HuH-7.5 (cell line): ENCODE data around the gene BDKRB1.

Experiments
- DNase-seq: peaks from one replicate; pipeline ENCODE4 v3.0.0; 2011; ENCODE audit warnings: low spot score

The BDKRB1 gene

DNA sequence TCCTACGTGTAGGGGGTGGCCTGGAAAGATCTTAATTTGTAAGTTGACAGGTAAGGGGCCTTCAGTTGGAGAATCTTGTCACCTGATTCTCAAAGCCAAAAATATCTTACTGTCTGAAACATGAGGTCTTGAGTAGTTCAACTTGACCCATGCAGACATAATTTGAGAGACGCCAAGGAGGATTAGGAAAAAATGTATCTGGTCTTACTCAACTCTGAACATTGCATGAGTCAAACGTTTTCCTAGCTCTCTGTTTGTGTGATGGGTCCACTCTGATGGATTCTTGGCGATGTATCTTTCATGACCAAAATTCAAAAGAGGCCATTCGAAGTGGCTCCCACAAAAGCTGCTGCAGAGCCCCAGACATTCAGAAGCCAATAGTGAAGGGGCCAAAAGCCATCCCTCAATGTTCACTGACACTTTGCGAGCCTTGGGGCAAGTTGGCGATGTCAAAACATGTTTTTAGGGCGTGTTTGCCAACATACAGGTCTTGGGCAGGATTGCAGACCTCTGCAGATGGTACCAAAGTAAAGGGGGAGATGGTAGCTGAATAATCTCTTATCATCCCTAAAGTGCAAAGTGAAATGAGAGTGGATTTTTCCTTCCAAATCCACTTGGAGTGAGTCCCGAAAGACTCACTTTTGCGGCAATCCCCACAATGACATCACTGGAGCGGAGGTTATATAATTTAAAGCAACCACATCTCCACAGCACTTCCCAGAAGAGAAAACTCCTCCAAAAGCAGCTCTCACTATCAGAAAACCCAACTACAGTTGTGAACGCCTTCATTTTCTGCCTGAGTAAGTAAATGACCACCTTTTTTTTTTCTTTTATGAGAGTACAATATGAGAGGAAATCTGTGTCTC is at the start of gene BDKRB1:
BDKRB1 (plus strand) TSS at position 710 of the 866 bp plus-strand sequence. CDS start 7,473 bp downstream, outside the sequence.
- DNase-seq = no peak

GRCh38 chr14:96206461-96206860 is 49.5 kb upstream of the BDKRB1 start:
- no peak for DNase-seq

DNA sequence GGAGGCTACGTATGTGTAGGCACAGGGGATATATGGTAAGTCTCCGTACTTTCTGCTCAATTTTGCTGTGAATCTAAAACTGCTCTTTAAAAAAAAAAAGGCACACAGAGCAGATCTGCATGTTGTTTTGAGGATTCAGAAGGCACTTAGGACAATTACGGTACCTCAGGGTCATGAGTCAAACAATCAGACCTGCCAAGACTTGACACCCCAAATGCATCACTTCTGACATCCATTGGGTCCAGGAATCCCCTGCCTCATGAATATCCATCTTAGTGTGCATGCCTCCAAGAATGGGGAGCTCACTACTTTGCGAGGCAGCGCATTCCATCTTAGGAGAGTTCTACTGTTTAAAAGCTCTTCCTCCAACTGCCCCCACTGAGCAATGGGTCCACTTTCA is 48.3 kb upstream of the BDKRB1 start:
- DNase-seq = no peak

- no peak for DNase-seq
Observed at GRCh38 chr14:96208739-96209138, 47.3 kb upstream of the BDKRB1 start.

DNA sequence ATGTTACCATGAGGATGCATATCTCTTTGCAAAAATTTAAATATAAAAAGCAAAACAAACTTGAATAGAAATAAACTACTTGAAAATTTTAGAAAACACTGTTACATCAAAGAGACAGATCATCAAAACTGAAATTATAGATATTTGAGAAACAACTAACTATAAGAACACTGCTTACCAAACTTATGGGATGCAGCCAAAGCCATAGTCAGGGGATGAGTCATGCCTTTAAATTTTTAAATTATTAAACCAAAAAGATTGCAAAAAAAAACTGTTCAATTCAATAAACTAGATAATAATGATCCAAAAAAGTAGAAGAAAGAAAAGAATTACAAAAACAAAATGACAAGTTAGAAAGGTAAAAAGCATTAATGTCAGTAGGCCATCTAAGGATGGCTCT is 43.9 kb upstream of the BDKRB1 start:
- DNase-seq = no peak

GRCh38 chr14:96212896-96213295 is 43.1 kb upstream of the BDKRB1 start:
- DNase-seq = no peak

DNA sequence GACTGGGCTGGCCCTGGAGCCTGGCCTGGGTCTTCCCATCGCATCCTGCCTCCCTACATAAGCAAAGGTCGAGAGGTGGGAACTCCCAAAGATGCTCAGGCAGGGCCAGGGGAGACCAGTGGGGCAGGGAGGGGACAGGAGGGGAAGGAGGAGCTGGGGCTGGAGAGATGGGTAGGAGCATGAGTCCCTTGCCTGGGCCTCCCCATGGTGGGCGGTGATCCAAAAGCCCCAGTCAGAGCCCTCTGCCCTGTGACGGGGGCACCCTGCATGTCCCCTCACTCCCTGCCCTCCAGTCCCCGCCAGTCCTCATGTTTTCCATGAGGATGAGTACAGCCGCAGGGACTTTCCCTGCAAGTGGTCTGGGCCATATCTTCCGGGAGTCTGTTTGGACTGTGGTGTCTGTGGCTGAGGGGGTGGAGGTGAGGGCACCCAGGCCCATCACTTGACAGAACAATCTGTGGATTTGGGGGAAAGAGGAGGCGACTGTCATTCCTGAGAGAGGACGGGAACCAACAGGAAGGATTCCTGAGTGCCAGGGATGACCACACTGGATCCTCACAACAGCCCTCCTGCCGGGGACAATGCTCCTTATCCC is 42.0 kb upstream of the BDKRB1 start:
- no peak for DNase-seq

- no peak for DNase-seq
Observed at GRCh38 chr14:96214793-96215192, 41.2 kb upstream of the BDKRB1 start.

GRCh38 chr14:96215452-96216244 is 40.4 kb upstream of the BDKRB1 start:
- no peak for DNase-seq

DNA sequence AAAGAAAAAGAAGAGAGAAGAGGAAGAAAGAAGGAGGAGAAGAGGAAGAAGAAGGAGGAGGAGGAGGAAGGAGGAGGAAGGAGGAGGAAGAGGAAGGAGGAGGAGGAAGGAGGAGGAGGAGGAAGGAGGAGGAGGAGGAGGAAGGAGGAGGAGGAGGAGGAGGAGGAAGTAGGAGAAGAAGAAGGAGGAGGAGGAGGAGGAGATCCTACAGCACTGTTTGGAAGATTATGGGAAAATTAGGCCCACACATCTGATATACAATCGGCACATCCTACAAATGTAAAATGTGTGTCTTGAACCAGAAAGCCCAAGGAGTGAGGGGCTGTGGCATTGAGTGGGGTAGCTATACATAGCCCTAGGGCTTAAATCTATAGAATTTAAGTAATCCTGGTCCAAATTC is 39.4 kb upstream of the BDKRB1 start:
- no peak for DNase-seq

DNA sequence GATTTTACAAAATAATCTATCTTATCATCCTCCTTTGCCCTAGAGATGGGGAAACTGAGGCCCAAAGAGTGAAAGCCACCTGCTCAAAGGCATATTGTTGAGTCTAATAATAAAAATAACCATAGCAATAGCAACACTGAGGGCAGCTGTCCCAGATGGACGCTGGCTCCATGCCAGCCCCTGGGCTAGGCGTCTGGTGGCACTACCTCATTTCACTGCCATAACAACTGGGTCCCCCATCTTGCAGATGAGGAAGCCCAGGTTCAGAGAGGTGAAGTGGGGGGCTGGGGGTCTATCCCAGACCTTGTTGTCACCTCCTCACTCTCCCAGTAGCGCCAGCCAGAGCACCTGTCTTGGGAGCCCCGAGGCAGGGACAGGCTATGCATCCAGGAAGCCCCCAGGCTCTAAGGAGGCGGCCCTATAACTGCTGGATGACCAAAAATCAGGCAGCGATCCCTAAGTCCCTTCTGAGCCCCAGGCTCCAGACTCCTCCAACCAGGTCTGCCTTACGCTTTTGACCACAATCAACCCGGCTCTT is 38.6 kb upstream of the BDKRB1 start:
- no peak for DNase-seq

DNA sequence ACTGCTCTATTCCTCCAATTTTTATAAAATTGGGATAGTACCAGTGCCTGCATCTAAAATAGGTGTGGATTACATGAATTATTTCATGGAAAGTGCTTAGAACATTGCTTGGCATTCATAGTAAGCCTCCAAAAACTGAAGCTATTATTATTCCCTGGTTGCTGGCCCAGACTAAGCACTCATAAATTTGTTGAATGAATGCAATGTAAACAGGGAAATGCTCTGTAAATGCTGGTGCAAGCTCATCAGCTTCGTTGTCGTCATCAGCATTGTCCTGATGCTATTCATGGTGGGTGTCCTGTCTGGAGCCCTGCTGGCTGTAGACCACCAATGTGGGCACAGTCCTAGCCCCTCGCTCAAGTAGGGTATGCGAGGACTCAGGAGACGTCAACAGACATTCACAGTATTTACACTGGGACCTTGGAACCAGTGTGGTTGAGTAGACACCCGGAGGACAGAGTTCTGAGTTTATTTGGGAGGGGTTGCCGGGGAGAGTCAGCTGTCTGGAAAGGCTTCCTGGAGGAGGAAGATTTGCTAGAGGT is 34.8 kb upstream of the BDKRB1 start:
- no peak for DNase-seq

DNA sequence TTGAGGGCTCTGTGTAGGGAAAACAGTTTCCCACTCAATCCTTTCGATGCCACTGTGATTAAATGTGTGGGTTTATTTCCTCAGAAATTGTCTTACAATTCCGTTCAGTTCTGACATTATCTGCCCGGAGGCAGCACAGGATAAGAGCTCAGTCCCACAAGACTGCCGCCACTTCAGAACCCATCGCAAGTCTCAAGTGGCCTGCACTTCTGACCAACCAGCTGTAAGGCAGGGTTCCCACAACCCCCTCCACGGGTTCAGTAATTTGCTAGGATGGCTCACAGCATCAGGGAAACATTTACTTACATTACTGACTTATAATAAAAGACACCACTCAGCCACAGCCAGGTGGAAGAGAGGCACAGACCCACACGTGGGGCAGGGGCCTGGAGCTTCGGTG is 34.2 kb upstream of the BDKRB1 start:
- no peak for DNase-seq

DNA sequence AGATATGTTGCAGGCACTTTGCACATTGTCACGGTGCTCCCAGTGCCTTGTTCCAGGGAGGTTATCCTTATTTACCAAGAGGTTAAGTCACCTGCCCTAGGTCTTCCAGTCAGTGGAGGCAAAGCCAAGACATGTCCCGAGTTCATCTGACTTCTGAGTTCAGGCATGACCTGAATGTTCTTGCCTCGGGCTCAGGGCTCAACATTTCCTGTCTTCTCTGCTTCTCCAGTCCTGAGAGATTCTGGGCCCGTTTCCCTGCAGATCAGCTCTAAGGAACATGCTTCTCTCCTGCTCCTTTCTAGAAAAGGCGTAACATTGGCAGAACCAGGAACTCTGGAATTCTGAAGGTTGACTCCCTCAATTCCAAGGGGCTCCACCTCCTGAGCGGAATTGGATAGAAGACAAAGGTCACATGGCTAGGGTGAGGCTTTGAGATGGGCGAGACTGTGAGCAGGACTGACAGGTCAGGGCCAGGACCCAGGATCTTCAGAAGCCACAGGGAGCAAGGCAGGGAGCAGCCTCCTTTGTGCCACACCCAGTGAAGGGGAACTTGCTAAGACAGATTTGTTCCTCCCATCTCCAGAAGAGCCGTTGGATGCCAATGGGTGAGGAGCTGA is 31.4 kb upstream of the BDKRB1 start:
- DNase-seq = no peak

- no peak for DNase-seq
Observed at GRCh38 chr14:96225213-96225612, 30.8 kb upstream of the BDKRB1 start.

DNA sequence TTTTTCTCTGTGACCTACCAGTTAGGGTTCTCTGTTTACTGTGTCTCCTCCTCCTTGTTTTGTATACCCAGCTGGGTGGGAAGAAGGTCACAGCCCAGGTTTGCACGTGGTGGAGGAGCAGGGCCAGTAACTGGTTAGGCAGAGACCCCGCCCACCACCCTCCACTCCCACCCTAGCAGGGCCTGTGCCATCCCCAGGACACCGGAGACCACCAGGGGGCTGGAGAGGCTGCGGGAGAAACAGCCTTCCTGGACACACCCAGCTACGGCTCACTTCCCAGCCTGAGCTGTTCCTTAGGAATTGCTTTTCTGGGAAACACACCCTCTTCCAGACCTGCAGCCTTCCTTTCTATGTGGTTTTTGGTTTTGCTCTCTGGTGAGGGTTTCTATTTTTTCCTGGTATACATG is 30.3 kb upstream of the BDKRB1 start:
- DNase-seq = no peak

- DNase-seq = no peak
Observed at GRCh38 chr14:96227428-96227827, 28.6 kb upstream of the BDKRB1 start.

GRCh38 chr14:96229315-96229714 is 26.7 kb upstream of the BDKRB1 start:
- no peak for DNase-seq

DNA sequence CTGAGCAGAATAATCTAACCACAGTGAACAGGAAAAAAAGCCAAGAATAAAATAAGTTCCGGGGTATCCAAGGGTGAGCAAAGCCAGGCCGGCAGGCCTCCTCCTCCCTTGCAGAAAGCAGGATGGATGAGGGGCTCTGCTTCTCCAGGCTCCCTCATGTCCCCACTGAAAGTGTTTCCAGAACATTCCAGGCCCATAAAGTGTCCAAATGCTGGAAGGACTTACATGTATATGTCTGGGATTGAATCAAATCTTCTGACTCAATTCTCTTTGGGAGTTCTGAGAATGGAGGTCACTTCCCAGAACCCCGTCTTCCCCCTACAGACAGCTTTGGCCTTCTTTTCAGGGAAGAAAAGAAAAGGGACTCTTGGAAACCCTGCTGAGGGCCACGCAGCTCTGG is 25.0 kb upstream of the BDKRB1 start:
- no peak for DNase-seq

- DNase-seq = no peak
Observed at GRCh38 chr14:96231526-96232130, 24.4 kb upstream of the BDKRB1 start.

DNA sequence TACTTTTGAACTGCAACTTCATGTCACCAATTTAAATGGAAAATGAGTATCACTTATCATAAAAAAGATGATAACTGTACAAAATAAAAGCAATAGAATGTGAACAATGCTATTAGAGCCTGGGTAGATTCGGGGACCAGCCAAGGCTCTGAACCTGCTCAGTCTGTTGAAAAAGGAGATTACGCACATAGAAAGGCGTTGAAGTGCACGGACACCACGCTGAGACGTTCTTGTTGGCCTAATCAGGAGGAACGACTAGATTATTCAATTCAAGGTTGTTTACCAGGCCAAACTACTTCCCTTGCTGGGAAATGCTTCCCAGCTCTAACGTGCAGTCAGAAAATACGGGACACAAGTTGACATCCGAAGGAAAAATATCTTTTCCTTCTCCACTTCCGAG is 23.5 kb upstream of the BDKRB1 start:
- DNase-seq = no peak
